Renal cortical epithelial cell (primary cell): ENCODE data around the gene HK2. TPM values are rescaled to one million over a fixed set of nuclear protein-coding genes. Genes with fewer than 3 reads are reported as not detected.
A peak's percentile ranks its signal among the peaks of the same experiment; 100 is the strongest.
"Not testable (repeated sequence)": the region's sequence is repeated elsewhere in the genome, so short reads cannot be mapped to it uniquely, and the experiment has no call there.

ENCODE experiments used
- DNase-seq: peaks from one replicate; pipeline ENCODE4 v3.0.0-alpha.2; 2011; ENCODE audit warnings: low read depth
- total RNA-seq: library from RNA; depleted of rRNA; stranded (reverse); fragments of >200 nt; gene quantifications from 2 replicates; pipeline ENCODE4 v1.2.3, GENCODE V29; 2014

Gene HK2
- total RNA-seq, 1 donor from 2014 or later = 25.6 TPM

DNA sequence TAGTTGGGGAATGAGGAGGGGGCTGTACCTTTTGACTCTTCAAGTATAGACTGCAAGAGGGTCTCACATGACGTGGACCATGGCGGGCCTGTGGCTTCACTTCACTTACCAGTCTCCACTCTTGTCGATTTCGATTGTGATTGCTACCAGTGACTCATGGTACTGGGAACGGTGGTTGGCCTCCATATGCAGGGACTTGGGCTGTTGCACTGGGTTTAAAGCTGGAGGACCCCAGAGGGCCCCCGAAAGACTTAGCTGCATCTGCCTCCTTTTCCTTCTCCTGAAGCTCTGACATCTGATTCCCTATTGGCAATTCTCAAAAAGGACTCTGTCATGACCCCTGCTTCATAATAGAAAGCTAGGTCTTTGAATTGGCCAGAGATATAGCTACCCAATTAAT is 43.4 kb downstream of the HK2 start:
- no peak for DNase-seq

GRCh38 chr2:74877781-74878433 is 44.0 kb downstream of the HK2 start:
- DNase-seq = no peak

DNA sequence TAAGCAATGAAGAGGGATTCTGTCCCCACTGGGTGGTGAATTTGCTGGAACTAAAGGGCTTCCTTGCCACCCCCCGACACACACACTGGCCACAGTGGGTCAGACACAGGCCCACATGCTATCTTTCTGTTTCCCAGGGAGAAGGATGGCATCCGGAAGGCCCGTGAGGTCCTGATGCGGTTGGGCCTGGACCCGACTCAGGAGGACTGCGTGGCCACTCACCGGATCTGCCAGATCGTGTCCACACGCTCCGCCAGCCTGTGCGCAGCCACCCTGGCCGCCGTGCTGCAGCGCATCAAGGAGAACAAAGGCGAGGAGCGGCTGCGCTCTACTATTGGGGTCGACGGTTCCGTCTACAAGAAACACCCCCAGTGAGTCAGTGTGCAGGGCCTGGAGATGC is 44.6 kb downstream of the HK2 start:
- DNase-seq = no peak

GRCh38 chr2:74880054-74880728 is 46.3 kb downstream of the HK2 start:
- DNase-seq = no peak

GRCh38 chr2:74881176-74881575 is 47.2 kb downstream of the HK2 start:
- no peak for DNase-seq

DNA sequence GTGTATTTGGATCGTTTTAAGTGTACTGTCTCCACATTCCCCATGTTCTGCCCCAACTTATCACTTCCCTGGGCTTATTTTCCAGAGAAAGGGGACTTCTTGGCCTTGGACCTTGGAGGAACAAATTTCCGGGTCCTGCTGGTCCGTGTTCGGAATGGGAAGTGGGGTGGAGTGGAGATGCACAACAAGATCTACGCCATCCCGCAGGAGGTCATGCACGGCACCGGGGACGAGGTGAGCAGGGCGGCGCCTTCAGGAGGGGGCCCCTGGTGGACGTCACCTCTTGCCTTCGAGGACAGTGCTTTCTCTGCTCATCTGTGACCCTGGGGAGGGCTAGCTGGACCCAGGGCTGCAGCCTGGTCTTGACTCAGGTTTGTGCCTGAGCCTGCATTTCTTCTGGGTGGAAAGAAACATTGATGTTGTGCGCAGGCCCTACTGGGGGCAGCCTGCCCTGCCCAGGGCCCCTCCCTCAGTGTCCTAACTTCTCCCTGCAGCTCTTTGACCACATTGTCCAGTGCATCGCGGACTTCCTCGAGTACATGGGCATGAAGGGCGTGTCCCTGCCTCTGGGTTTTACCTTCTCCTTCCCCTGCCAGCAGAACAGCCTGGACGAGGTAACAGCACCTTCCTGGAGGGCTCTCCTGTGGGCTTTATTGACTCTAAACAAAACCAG is 47.8 kb downstream of the HK2 start:
- DNase-seq = no peak

DNA sequence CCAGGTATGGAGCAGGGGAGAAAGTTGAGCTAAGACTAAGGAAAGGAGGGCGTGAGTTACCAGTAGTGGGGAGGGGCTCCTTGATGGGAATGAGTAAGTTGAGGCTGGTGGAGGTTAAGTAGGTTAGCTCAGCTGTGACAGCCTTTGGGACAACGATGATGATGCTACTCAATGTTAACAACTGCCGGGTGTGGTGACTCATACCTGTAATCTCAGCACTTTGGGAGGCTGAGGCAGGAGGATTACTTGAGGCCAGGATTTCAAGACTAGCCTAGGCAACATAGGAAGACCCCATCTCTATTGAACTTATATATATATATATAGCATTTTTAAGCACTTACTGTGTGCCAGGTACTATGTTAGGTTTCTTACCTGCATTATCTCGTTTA is 48.4 kb downstream of the HK2 start:
- no peak for DNase-seq

DNA sequence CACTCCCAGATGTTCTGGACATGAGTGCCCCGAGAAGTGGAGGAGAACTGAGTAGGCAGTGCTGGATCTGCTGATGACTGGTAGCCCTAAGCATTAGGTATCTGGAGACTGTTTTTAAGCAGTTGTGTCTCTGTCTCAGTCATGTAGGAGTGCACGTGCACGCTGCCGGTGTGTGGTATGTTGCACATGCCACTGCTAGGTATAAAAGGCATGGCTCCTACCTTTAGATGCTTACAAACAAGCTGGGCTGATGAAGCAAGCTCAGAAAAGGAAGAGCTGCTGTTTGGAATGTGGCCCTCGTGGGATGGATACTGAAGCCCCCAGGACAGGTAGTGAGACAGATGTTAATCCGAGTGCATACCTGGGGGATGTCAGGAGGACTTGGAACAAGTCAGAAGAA is 49.1 kb downstream of the HK2 start:
- no peak for DNase-seq

DNA sequence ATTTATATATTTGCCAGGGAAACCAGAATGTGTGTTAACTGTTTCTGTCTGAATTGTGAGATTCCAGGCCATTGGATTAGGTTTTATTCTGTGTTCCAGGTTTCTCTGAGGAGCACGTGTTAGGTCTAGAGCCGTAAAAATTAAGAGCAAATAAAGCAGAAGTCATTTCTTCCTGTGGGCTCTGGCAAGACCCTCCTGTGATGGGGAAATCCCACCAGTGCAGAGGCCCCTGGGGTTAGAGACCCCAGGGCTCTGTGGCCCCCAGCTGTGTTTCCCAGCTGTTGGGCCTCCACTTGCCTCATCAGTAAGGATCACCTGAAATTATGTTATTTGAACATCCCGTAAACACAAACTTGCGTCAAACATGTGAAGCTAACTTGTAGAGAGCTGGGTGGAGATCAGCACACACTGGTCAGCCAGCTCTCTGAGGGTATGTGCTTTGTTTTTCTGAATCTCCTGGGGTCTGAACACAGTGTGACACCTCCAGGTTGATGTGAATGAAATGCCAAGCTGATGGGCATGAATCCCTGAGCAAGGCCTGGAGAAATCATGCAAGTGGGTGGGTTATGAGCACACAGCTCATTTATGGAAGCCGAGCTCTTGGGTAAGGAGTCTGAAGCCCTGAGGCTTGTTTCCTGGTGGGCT is 50.3 kb downstream of the HK2 start:
- no peak for DNase-seq

GRCh38 chr2:74884866-74885265 is 50.9 kb downstream of the HK2 start:
- DNase-seq = no peak

DNA sequence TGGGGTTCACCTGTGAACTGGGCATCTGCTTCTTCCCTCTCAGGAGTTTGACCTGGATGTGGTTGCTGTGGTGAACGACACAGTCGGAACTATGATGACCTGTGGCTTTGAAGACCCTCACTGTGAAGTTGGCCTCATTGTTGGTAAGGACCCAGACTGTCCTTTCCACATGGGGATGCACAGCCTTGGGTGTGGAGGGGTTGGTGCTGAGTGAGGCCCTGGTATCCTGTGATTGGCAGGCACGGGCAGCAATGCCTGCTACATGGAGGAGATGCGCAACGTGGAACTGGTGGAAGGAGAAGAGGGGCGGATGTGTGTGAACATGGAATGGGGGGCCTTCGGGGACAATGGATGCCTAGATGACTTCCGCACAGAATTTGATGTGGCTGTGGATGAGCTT is 52.3 kb downstream of the HK2 start:
- DNase-seq = no peak

DNA sequence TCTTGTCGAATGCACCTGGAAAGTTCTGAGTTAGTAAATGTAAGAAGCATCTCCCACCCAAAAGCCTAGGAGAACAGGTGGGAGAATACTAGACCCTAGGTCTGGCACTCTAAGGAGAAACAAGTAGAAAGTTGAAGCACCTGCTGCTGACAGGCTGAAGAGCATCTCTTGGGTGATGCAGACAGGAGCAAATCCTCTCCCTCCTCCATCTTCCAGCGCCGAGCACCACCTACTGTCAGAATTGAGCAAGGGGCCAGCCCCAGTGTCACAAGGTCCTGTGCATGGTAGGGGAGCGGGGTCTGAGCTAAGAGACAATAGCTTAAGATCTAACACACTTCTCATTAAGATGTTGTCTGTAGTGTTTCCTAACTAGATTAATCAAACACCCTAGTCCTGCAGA is 52.9 kb downstream of the HK2 start:
- no peak for DNase-seq

DNA sequence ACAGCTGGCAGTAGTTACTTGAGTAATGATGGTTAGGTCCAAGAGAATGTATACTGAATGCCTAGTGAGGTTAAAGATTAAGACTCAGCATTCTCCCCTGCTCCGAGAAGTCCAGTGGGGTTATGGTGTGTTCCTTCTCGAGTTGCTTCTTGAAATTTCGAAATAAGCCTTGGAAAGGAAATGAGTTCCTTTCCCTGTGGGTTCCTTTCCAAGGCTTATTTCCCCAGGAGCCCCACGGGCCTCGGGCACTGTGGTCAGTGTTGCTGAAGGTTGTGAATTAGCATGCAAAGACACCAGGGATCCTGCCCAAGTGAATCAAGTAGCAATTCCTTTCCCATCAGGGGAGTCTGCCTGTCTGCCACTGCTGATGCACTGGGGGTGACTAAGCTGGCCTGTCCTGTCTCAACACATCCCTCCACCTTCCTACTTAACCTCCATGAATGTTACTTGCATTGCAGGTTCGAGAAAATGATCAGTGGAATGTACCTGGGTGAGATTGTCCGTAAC is 53.6 kb downstream of the HK2 start:
- DNase-seq = no peak

DNA sequence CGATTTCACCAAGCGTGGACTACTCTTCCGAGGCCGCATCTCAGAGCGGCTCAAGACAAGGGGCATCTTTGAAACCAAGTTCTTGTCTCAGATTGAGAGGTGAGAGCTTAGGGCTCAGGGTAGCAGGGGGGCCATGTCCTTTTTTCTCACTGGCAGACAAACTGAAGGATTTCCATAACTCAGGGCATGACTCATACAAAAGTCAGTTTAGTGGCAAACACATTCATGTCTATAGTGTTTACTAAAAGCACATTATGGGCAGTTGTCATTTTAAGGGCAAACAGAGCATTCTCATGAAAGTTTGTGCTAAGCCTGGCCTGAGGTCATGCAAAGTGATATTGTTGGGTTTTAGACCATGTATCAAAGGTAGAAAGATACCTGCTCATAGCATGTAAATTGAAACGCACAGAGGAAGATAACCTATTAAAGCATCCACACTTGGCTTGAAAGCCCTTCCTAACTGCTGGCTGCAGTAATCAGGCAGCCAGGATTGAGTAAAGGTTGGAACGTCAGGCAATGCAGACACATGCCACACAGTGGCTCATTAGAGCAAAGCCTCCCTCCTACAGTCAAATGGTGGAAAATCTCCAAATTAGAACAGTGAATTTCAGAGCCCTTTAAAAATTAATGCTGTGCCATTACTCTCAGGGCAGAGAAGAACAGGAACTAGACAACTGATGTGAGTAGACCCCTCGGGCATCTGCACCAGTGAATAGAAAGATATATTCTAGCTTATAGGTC is 54.2 kb downstream of the HK2 start:
- DNase-seq = no peak

- DNase-seq = no peak
These were observed 55.2 kb downstream of the HK2 start for GRCh38 chr2:74889159-74889558.

- DNase-seq = no peak
These were observed 56.8 kb downstream of the HK2 start for GRCh38 chr2:74890711-74891110.

DNA sequence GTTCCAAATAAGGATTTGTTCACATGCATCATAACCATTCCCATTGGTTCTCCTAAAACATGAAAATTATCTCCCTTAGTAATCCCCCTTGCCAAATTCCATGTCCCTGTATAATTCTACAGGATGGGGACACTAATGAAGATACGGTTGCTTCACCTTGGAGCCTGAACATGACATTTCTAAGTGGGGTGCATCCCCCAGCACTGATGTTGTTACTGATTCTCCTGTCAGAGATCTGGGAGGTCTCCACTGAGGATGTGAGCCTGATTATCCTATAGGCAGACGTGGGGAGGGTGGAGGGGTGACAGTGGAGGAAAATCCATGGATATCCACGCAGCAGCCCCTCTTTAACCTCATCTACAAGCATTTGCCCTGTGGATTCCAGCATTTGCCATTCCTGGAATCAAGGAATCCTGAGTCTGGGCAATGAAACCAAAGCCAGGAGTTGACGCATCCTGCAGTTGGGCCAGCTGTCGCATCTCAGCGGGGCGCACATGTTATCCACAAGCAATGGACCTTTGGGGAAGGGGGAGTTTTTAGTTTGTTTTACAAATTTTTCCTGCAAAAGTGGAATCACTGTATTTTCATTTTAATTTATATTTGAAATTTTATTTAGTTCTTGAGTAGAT is 57.3 kb downstream of the HK2 start:
- no peak for DNase-seq

DNA sequence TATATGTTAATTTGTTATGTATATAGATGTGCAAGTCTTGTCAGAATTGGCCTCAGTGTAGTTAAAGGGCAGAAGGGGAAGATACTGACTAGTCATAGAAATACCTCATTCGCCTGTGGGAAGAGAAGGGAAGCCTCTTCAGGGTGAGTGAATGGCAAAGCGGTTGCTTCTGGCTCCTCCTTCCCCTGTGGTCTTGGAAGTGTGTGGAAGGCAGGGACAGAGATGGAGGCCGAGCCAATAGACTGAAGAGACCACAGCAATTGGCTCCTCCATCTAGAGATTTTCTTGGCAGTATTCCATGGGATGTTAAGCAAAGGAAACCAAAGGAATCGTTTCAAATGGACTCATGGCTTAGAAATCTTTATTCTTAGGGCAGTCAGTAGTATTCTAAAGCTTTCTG is 57.9 kb downstream of the HK2 start:
- not testable (repeated sequence) for DNase-seq

DNA sequence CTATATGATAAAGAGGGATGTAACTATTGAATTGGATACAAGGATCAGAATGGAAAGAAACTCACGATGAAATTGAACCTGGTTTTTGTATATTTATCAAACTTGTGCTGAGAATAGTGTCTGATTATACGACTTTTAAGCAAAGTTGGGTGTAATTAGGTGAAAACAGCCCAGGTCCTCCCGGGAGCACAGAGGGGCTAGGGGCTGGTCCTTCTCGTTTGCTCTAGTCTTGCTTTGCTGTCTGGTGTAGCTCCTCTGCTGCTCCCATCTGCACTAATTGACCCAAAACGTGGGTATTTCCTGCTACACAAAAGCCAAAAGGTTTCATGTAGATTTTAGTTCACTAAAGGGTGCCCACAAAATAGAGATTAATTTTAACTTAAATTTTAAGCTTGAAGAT is 58.7 kb downstream of the HK2 start:
- DNase-seq = no peak

DNA sequence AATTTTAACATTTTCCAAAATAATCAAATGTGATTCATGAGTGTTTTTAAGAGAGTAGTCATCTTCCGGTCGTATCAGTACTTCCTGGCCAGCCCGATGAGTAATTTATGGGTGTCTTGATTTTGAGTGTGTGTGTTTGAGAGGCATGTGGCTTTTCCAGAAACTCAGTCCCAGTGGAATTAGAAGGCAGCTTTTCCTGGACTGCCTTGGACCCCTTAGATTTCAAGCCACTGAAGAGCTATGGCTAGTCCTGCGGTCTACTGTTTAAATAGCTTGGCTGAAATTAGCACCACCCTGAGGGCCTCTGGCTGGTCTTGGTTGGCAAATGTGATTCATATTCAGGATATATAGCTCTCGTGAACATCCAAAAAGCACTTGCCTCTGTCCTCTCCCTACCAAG is 59.4 kb downstream of the HK2 start:
- peak; percentile 62 for DNase-seq

DNA sequence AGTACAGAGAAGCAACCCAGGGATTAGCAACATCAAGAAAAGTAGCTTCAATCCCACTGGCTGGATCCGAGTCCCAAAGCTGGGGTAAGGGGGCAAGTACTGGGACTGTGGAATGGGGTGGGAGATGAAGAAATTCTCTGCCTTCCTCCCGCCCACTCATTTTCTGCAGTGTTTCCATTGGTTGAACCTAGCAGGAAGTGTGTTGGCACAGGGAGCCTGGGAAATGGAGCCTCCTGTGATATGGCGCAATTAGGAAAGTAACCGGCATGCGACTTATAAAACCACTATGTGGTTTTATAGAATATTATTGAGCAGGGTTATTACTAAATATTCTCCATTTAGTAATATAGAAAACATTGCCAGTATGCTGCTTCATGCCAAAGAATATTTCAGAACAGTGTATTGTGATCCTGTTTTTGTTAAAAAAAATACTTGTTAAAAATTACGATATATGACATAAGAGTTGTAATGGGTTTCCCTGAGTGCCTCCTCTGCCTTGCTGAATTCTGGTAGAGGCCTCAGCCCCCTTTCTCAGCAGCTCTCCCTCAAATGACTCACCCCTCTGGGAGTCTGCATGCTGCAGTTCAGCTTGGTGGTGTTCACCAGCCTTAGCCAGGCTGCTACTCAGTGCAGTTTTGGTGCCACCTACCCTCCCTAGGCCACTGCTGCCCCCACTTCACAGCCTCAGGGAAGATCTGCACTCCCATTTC is 60.5 kb downstream of the HK2 start:
- peak; percentile 30 for DNase-seq
